ENCODE results near the gene MIPOL1. TPM values are rescaled to one million over a fixed set of nuclear protein-coding genes. Genes with fewer than 3 reads are reported as not detected.

MIPOL1 gene
- total and polyA plus RNA-seq, 9 of the 15 experiments (the other 6 are each of a cell fraction or from before 2014, with no cell fraction given), result 6.7 to 21.9 (median 12.4) TPM

DNA sequence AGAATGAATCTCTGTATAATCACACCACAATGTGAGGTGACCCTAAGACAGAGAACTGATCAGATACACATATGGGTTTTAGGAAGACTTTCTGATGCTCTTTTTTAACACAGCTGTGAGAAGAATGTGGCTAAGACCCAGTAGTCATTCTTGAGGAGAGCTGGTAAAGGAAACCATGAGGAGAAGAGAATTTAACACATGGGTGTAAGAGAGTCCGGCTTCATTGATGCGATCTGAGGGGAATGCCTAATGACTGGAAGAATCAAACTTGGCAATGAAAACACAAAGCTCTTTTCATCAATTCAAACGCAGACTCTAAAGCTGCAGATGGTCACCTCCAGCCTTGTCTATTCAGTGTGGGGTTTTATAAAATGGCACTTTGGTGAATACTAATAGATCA lies 318.0 kb downstream of the MIPOL1 start (continued):
- TF ChIP-seq, protein P1, sequence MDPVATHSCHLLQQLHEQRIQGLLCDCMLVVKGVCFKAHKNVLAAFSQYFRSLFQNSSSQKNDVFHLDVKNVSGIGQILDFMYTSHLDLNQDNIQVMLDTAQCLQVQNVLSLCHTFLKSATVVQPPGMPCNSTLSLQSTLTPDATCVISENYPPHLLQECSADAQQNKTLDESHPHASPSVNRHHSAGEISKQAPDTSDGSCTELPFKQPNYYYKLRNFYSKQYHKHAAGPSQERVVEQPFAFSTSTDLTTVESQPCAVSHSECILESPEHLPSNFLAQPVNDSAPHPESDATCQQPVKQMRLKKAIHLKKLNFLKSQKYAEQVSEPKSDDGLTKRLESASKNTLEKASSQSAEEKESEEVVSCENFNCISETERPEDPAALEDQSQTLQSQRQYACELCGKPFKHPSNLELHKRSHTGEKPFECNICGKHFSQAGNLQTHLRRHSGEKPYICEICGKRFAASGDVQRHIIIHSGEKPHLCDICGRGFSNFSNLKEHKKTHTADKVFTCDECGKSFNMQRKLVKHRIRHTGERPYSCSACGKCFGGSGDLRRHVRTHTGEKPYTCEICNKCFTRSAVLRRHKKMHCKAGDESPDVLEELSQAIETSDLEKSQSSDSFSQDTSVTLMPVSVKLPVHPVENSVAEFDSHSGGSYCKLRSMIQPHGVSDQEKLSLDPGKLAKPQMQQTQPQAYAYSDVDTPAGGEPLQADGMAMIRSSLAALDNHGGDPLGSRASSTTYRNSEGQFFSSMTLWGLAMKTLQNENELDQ (CRISPR knock-in tag; IDR thresholded peaks at IDR 0.05; ENCODE audit: borderline replicate concordance), result no peak
- TF ChIP-seq SIRT6 (IDR thresholded peaks at IDR 0.05; ENCODE audit: low read depth, low read length), result no peak
- no peak for TF ChIP-seq NR1H2 (CRISPR knock-in tag; IDR thresholded peaks at IDR 0.05)
- TF ChIP-seq ZFPM2 (CRISPR knock-in tag; IDR thresholded peaks at IDR 0.05), result no peak
- no peak for TF ChIP-seq CREM (IDR thresholded peaks at IDR 0.05; ENCODE audit: low read depth)
- no peak for TF ChIP-seq FOS (IDR thresholded peaks at IDR 0.05; ENCODE audit: extremely low read depth, insufficient read length)
- TF ChIP-seq ZC3H8 (IDR thresholded peaks at IDR 0.05), result no peak
- no peak for TF ChIP-seq NCOA2 (IDR thresholded peaks at IDR 0.05; ENCODE audit: partially characterized antibody in 2 of 2)

DNA sequence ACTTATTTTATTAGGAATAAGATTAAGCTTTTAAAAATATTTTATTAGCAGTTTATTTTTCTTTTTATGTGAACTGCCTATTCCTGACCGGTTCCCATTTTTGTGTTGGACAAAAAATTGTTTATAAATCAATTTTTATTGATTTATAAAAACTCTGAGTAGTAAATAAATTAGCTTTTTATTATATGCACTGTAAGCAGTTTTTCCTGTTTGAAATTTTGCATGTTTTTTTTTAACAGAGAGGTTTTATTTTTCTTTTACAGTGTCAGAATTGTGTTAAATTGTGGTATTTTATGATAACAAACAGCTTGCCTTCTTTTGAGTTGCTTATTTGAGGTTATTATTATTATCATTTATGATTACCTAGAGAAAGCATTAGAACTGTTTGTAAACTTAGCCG lies 329.3 kb downstream of the MIPOL1 start:
- DNase-seq (ENCODE audit: extremely low read depth in 1 of 4, low spot score in 3 of 4) (no peak), FAIRE-seq (no peak), ATAC-seq (no peak)
- Histone ChIP-seq H3K9me3 (replicated peaks; ENCODE audit: control insufficient read depth, insufficient read depth, low read depth, low read length) (no peaks in the 10 kb centered on the region), H3K79me2 (ENCODE audit: control insufficient read depth, insufficient read depth, low read length) (no peaks in the 10 kb centered on the region), H3K4me1 (replicated peaks in 1 of 2; ENCODE audit: control insufficient read depth in 2 of 2, insufficient read depth in 2 of 2, low read length in 2 of 2) (no peaks in the 10 kb centered on the region), H3K4me2 (ENCODE audit: insufficient read depth, low read length) (no peak overlapping the region), H3K4me3 (no peak overlapping the region), H3K9me1 (ENCODE audit: control insufficient read depth, insufficient read depth, low read length) (no peaks in the 10 kb centered on the region), H3K27ac (ENCODE audit: extremely low read depth, low read depth, low read length) (no peak overlapping the region), H2AFZ (ENCODE audit: low read depth, low read length) (no peak overlapping the region), H3K9ac (ENCODE audit: insufficient read depth in 1 of 2, low read depth in 2 of 2, low read length in 2 of 2) (no peak overlapping the region), H3K27me3 (ENCODE audit: control insufficient read depth in 2 of 2, insufficient read depth in 2 of 2, low read length in 2 of 2) (no peaks in the 10 kb centered on the region), H3K36me3 (ENCODE audit: control insufficient read depth, insufficient read depth, low read length) (no peaks in the 10 kb centered on the region), H4K20me1 (replicated peaks; ENCODE audit: control insufficient read depth, insufficient read depth, low read length) (no peaks in the 10 kb centered on the region)
- no TSS peak for BruUV-seq (replicated peaks)
- ChIA-PET POLR2A (no interaction called here), CTCF (ENCODE audit: low intra/inter-chr PET ratio) (no interaction called here)
- 21% methylated on average over 2 of the region's 2 CpGs for WGBS (ENCODE audit: insufficient coverage, low coverage, missing lambda C conversion rate)
- in situ Hi-C loops (cut with MboI) (no loop called here), intact Hi-C loops (cut with micrococcal nuclease) (no loop called here)
- TF ChIP-seq MAFK (IDR thresholded peaks at IDR 0.05; ENCODE audit: low read length) (peak; percentile 33; the same call in 1 of the 2 replicates), MAFG (tag; conservative IDR thresholded peaks at IDR 0.05) (peak; percentile 32), ZNF316 (IDR thresholded peaks at IDR 0.05) (peak; percentile 79), C11orf30 (IDR thresholded peaks at IDR 0.05; ENCODE audit: low read depth) (peak; percentile 49; the same call in 1 of the 2 replicates), FUS (optimal IDR thresholded peaks at IDR 0.05; ENCODE audit: low read depth, low read length) (no peak), EZH2 (IDR thresholded peaks at IDR 0.05; ENCODE audit: borderline replicate concordance, low read depth, low read length) (no peak)

All from K562 (cell line).